NCI-H748 (cell line): ENCODE measurements around the gene SGTB.
"Not testable (repeated sequence)": the region's sequence is repeated elsewhere in the genome, so short reads cannot be mapped to it uniquely, and the experiment has no call there.

Experiments
- DNase-seq: peaks from one replicate; lab custom pipeline; 2025; ENCODE audit not compliant: unreplicated experiment; lab: John Stamatoyannopoulos, UW

Gene SGTB

GRCh38 chr5:65674749-65675148 is 47.2 kb downstream of the SGTB start:
- no peak for DNase-seq

GRCh38 chr5:65672796-65673195 is 49.1 kb downstream of the SGTB start:
- no peak for DNase-seq

- DNase-seq: no peak
Measured at GRCh38 chr5:65668696-65669095, 53.2 kb downstream of the SGTB start.

- DNase-seq: no peak
Measured at GRCh38 chr5:65663804-65664521, 57.9 kb downstream of the SGTB start.

GRCh38 chr5:65654713-65655112 is 67.2 kb downstream of the SGTB start:
- DNase-seq: no peak

- DNase-seq: no peak
Measured at GRCh38 chr5:65651144-65651543, 70.8 kb downstream of the SGTB start.

- DNase-seq: no peak
Measured at GRCh38 chr5:65647941-65648340, 74.0 kb downstream of the SGTB start.

- DNase-seq: no peak
Measured at GRCh38 chr5:65646938-65647337, 75.0 kb downstream of the SGTB start.

GRCh38 chr5:65640240-65640639 is 81.7 kb downstream of the SGTB start:
- DNase-seq: no peak

- DNase-seq: no peak
Measured at GRCh38 chr5:65630981-65631380, 90.9 kb downstream of the SGTB start.

GRCh38 chr5:65625743-65626142 is 96.2 kb downstream of the SGTB start:
- peak; percentile 4 for DNase-seq

- DNase-seq: peak; percentile 94
Measured at GRCh38 chr5:65624571-65625555, 97.0 kb downstream of the SGTB start, which contains the start of the genes SHLD3 and TRAPPC13. SHLD3 (plus strand) TSS chr5:65625027; CDS start chr5:65629588, 4,561 bp downstream. TRAPPC13 (plus strand) TSS chr5:65625027; CDS start chr5:65625061, 34 bp downstream.

- DNase-seq: peak; percentile 95
Measured at GRCh38 chr5:65624025-65624570, 97.8 kb downstream of the SGTB start, which contains the start of gene TRIM23. TRIM23 (minus strand) TSS chr5:65624333; CDS start chr5:65624274, 59 bp downstream.

- peak; percentile 14 for DNase-seq
Measured at GRCh38 chr5:65623482-65623881, 98.4 kb downstream of the SGTB start.

GRCh38 chr5:65621961-65622360 is 99.9 kb downstream of the SGTB start:
- DNase-seq: not testable (repeated sequence)

- no peak for DNase-seq
Measured at GRCh38 chr5:65620021-65620420, 101.9 kb downstream of the SGTB start.
